HCT116 (cell line): ENCODE data around the gene OXCT1. TPM values are rescaled to one million over a fixed set of nuclear protein-coding genes. Genes with fewer than 3 reads are reported as not detected.

ENCODE experiments used
- ATAC-seq: fragments of 200-7000 bp; cut with Tn5 transposase; 2 replicates; pipeline ENCODE4 v1.9.1; 2020; ENCODE audit warnings: mild to moderate bottlenecking, moderate library complexity
- BruUV-seq: library from RNA; stranded (reverse); fragments of 400-500 nt; replicated peaks from 2 replicates; lab custom pipeline; 2021; lab: Mats Ljungman, UMichigan
- CTCF ChIA-PET: fragments of 300-600 bp; sonication (Branson Sonifier 250); formaldehyde crosslinking; loops from one replicate; lab custom pipeline; 2021; ENCODE audit warnings: antibody characterized with exemption; lab: Charles Lee
- POLR2A ChIA-PET: fragments of 300-600, 350-600 bp; sonication (Branson Sonifier 250); formaldehyde crosslinking; loops from one replicate; lab custom pipeline; 2021; ENCODE audit warnings: antibody characterized with exemption; lab: Charles Lee
- RAD21 ChIA-PET, 2 experiments: fragments of 300-600 bp; sonication (Branson Sonifier 250); formaldehyde crosslinking; loops; one replicate each; lab custom pipeline; 2023; ENCODE audit warnings: low total read pairs in 2 of 2; ENCODE audit not compliant: uncharacterized antibody in 2 of 2, unreplicated experiment in 2 of 2, low non-redundant PET in 1 of 2; lab: Charles Lee
- DNase-seq: peaks from one replicate; pipeline ENCODE4 v3.0.0-alpha.2; 2010; ENCODE audit warnings: low read depth, low spot score
- H2AFZ ChIP-seq: fragments of 200-600 bp; shearing (Covaris generic), sonication (generic); 2 replicates; pipeline ENCODE4 v1.6.1; 2017; ENCODE audit warnings: low read depth, mixed run types, mixed read lengths, antibody characterized with exemption, low read length; ENCODE audit not compliant: poor library complexity, severe bottlenecking
- H3K27ac ChIP-seq: 2 replicates; pipeline ENCODE4 v1.5.1; 2012; ENCODE audit warnings: low read depth, low read length
- H3K27me3 ChIP-seq: fragments of 200-600 bp; sonication (generic); 2 replicates; pipeline ENCODE4 v1.6.1; 2016; ENCODE audit warnings: mixed run types, low read length, mixed read lengths; ENCODE audit not compliant: insufficient read depth
- H3K36me3 ChIP-seq, 2 experiments: fragments of 200-500 bp in 1 of 2; fragments of 200-600 bp in 1 of 2; sonication (Bioruptor generic) in 1 of 2; sonication (generic) in 1 of 2; 2 replicates each; pipeline versions ENCODE4 v1.5.1 to v1.6.1; 2014 to 2016; ENCODE audit warnings: low read length in 2 of 2, inconsistent platforms in 1 of 2, mixed read lengths in 1 of 2, mixed run types in 1 of 2; ENCODE audit not compliant: insufficient read depth in 2 of 2, control insufficient read depth in 1 of 2
- H3K4me1 ChIP-seq, 2 experiments: fragments of 200-600 bp in 1 of 2; sonication (generic) in 1 of 2; 2 replicates each; pipeline versions ENCODE4 v1.5.1 to v1.6.1; 2012 to 2017; ENCODE audit warnings: low read length in 2 of 2, inconsistent platforms in 1 of 2, mild to moderate bottlenecking in 1 of 2, mixed read lengths in 1 of 2, mixed run types in 1 of 2, moderate library complexity in 1 of 2; ENCODE audit not compliant: insufficient read depth in 2 of 2, control insufficient read depth in 1 of 2
- H3K4me2 ChIP-seq: fragments of 200-600 bp; sonication (generic); 2 replicates; pipeline ENCODE4 v1.6.1; 2017; ENCODE audit warnings: mixed run types, low read length, mixed read lengths
- H3K4me3 ChIP-seq, 2 experiments: fragments of 200-600 bp in 1 of 2; sonication (generic) in 1 of 2; replicated peaks in 1 of 2; 2 replicates each; pipeline ENCODE4 v1.5.1; 2011 to 2016; ENCODE audit warnings: low read length in 2 of 2, control low read depth in 1 of 2, low read depth in 1 of 2, mild to moderate bottlenecking in 1 of 2, mixed read lengths in 1 of 2, mixed run types in 1 of 2
- H3K79me2 ChIP-seq: fragments of 200-600 bp; sonication (generic); 2 replicates; pipeline ENCODE4 v1.6.1; 2017; ENCODE audit warnings: mild to moderate bottlenecking, mixed run types, low read length, moderate library complexity, mixed read lengths; ENCODE audit not compliant: insufficient read depth
- H3K9ac ChIP-seq: fragments of 200-600 bp; sonication (generic); 2 replicates; pipeline ENCODE4 v1.6.1; 2016; ENCODE audit warnings: low read length, mixed read lengths
- H3K9me2 ChIP-seq: fragments of 200-600 bp; sonication (generic), shearing (Covaris generic); 2 replicates; pipeline ENCODE4 v1.6.1; 2017; ENCODE audit warnings: mixed run types, mild to moderate bottlenecking, moderate library complexity; ENCODE audit not compliant: insufficient read depth
- H3K9me3 ChIP-seq, 2 experiments: fragments of 200-500 bp in 1 of 2; fragments of 200-600 bp in 1 of 2; sonication (Bioruptor generic) in 1 of 2; sonication (generic) in 1 of 2; 2 replicates each; pipeline ENCODE4 v1.6.1; 2014 to 2017; ENCODE audit warnings: low read length in 2 of 2, mixed read lengths in 2 of 2, inconsistent platforms in 1 of 2, low read depth in 1 of 2, mild to moderate bottlenecking in 1 of 2, mixed run types in 1 of 2, moderate library complexity in 1 of 2; ENCODE audit not compliant: control insufficient read depth in 1 of 2, insufficient read depth in 1 of 2
- H4K20me1 ChIP-seq: fragments of 200-600 bp; sonication (generic), shearing (Covaris generic); 2 replicates; pipeline ENCODE4 v1.6.1; 2017; ENCODE audit warnings: mixed run types, mild to moderate bottlenecking, moderate library complexity; ENCODE audit not compliant: insufficient read depth
- CBX3 ChIP-seq: IDR thresholded peaks from 2 replicates; pipeline ENCODE4 v1.6.1; 2012; ENCODE audit warnings: low read depth
- CTCF ChIP-seq, 3 experiments: fragments of 200-600 bp in 1 of 3; sonication (generic) in 1 of 3; IDR thresholded peaks in 2 of 3; conservative IDR thresholded peaks in 1 of 3; 2 replicates each; pipeline ENCODE4 v1.5.1; 2012 to 2017; ENCODE audit warnings: low read depth in 2 of 3, low read length in 2 of 3, antibody characterized with exemption in 1 of 3, borderline replicate concordance in 1 of 3, control low read depth in 1 of 3, mild to moderate bottlenecking in 1 of 3, mixed read lengths in 1 of 3, mixed run types in 1 of 3, moderate library complexity in 1 of 3; ENCODE audit not compliant: insufficient read depth in 1 of 3
- EZH2 ChIP-seq: fragments of 200-600 bp; sonication (generic); IDR thresholded peaks from 2 replicates; pipeline ENCODE4 v1.6.1; 2017; ENCODE audit warnings: antibody characterized with exemption, mixed run types
- EZH2phosphoT487 ChIP-seq: fragments of 200-600 bp; IDR thresholded peaks from 2 replicates; pipeline ENCODE4 v1.6.1; 2018; ENCODE audit warnings: antibody characterized with exemption, borderline replicate concordance
- FOSL1 ChIP-seq: IDR thresholded peaks from 2 replicates; pipeline ENCODE4 v1.6.1; 2012; ENCODE audit warnings: low read depth
- JUND ChIP-seq: IDR thresholded peaks from 2 replicates; pipeline ENCODE4 v1.6.1; 2012
- MAX ChIP-seq: IDR thresholded peaks from 2 replicates; pipeline ENCODE4 v1.6.1; 2012
- POLR2A ChIP-seq: IDR thresholded peaks from 2 replicates; pipeline ENCODE4 v1.7.0; 2011; ENCODE audit warnings: borderline replicate concordance; ENCODE audit not compliant: insufficient read depth, insufficient read length; ENCODE audit errors: extremely low read depth
- RAD21 ChIP-seq: IDR thresholded peaks from 2 replicates; pipeline ENCODE4 v1.6.1; 2012; ENCODE audit warnings: low read depth, mild to moderate bottlenecking
- REST ChIP-seq: IDR thresholded peaks from 2 replicates; pipeline ENCODE4 v1.6.1; 2012; ENCODE audit warnings: low read depth
- SIN3A ChIP-seq: IDR thresholded peaks from 2 replicates; pipeline ENCODE4 v1.6.1; 2012; ENCODE audit warnings: low read depth
- SP1 ChIP-seq: IDR thresholded peaks from 2 replicates; pipeline ENCODE4 v1.6.1; 2012; ENCODE audit warnings: low read depth
- SRF ChIP-seq: IDR thresholded peaks from 2 replicates; pipeline ENCODE4 v1.6.1; 2012; ENCODE audit warnings: low read depth
- YY1 ChIP-seq: IDR thresholded peaks from 2 replicates; pipeline ENCODE4 v1.6.1; 2011; ENCODE audit warnings: low read length, low read depth, moderate library complexity, mild to moderate bottlenecking; ENCODE audit not compliant: insufficient replicate concordance; ENCODE audit errors: extremely low read depth
- ZBTB33 ChIP-seq: IDR thresholded peaks from 2 replicates; pipeline ENCODE4 v1.6.1; 2011; ENCODE audit warnings: mild to moderate bottlenecking, low read length, moderate library complexity; ENCODE audit not compliant: insufficient replicate concordance; ENCODE audit errors: extremely low read depth
- ZNF274 ChIP-seq: fragments of 200-500 bp; sonication (Bioruptor generic); IDR thresholded peaks from 2 replicates; pipeline ENCODE4 v1.6.1; 2014; ENCODE audit warnings: mild to moderate bottlenecking, low read depth, low read length, inconsistent platforms
- intact Hi-C: fragments of 100-400 bp; cut with micrococcal nuclease; formaldehyde crosslinking; loops from 2 replicates; pipeline ENCODE4 v1.10.0; 2022
- total RNA-seq: library from RNA; stranded (reverse); gene quantifications from one replicate; pipeline ENCODE4 v1.2.1, GENCODE V29; 2021; ENCODE audit not compliant: unreplicated experiment

OXCT1 gene
- total RNA-seq, 1 experiment from 2014 or later = 28.1 TPM

- Histone ChIP-seq H4K20me1 (no peaks in the 10 kb centered on the region), H3K9me2 (no peaks in the 10 kb centered on the region), H3K79me2 (no peaks in the 10 kb centered on the region), H3K27ac (no peak overlapping the region), H3K27me3 (no peaks in the 10 kb centered on the region), H2AFZ (no peak overlapping the region), H3K36me3 (no peaks in the 10 kb centered on the region), H3K4me3 (no peak overlapping the region), H3K4me1 (peaks cover 0 to 4% of the 10 kb centered on the region in 2 experiments; a peak in 1 of 4 replicates), H3K9me3 (no peaks in the 10 kb centered on the region)
- ChIA-PET POLR2A (no interaction called here), CTCF (no interaction called here), RAD21 (no interaction called here)
- no peak for ATAC-seq
- DNase-seq = no peak
- no TSS peak for BruUV-seq
- TF ChIP-seq SP1 = no peak
- TF ChIP-seq FOSL1 = no peak
- no peak for TF ChIP-seq CBX3
- no peak for TF ChIP-seq EZH2phosphoT487
- TF ChIP-seq REST = no peak
- no peak for TF ChIP-seq CTCF (IDR thresholded peaks at IDR 0.05 in 2 of 3, conservative IDR thresholded peaks at IDR 0.05 in 1 of 3; ENCODE audit: borderline replicate concordance in 1 of 3, insufficient read depth in 1 of 3, low read depth in 2 of 3, low read length in 2 of 3)
- no peak for TF ChIP-seq ZNF274
- TF ChIP-seq YY1 = no peak
- TF ChIP-seq SRF = no peak
- TF ChIP-seq ZBTB33 = no peak
- no peak for TF ChIP-seq SIN3A
- no peak for TF ChIP-seq RAD21
- TF ChIP-seq EZH2 = no peak
- no peak for TF ChIP-seq MAX
- no peak for TF ChIP-seq JUND
- TF ChIP-seq POLR2A = no peak
- TF ChIP-seq, all 23 proteins: peak for 0
- intact Hi-C loops = no loop called here
- no peak overlapping the region for H3K9ac ChIP-seq
- no peak overlapping the region for H3K4me2 ChIP-seq
Measured at GRCh38 chr5:41747708-41748107, 122.5 kb downstream of the OXCT1 start.
